Lung (tissue), 12 donors: ENCODE measurements around the gene PACRG. TPM values are rescaled to one million over a fixed set of nuclear protein-coding genes. Genes with fewer than 3 reads are reported as not detected.

ENCODE experiments used
- ATAC-seq: fragments of 200-7000 bp; cut with Tn5 transposase; one replicate; pipeline ENCODE4 v1.9.1; 2020; ENCODE audit warnings: moderate number of reproducible peaks; ENCODE audit not compliant: insufficient read depth, low FRiP score
- DNase-seq, 3 donors: peaks; one replicate each; pipeline ENCODE4 v3.0.0-alpha.2; 2013 to 2017
- H3K27ac ChIP-seq, 2 donors: one replicate each; pipeline ENCODE4 v1.5.1; 2013; ENCODE audit warnings: mild to moderate bottlenecking in 2 of 2, moderate library complexity in 2 of 2, control low read depth in 1 of 2, inconsistent platforms in 1 of 2, low read depth in 1 of 2, low read length in 1 of 2
- H3K27me3 ChIP-seq, 3 donors: one replicate each; pipeline ENCODE4 v1.5.1; 2013; ENCODE audit warnings: low read length in 2 of 3; ENCODE audit not compliant: control insufficient read depth in 3 of 3, insufficient read depth in 3 of 3
- H3K36me3 ChIP-seq, 4 donors: one replicate each; pipeline ENCODE4 v1.5.1; 2013; ENCODE audit warnings: low read length in 4 of 4, mild to moderate bottlenecking in 1 of 4, moderate library complexity in 1 of 4; ENCODE audit not compliant: control insufficient read depth in 4 of 4, insufficient read depth in 4 of 4
- H3K4me1 ChIP-seq, 5 donors: one replicate each; pipeline ENCODE4 v1.5.1; 2013; ENCODE audit warnings: low read length in 5 of 5, mild to moderate bottlenecking in 2 of 5, moderate library complexity in 1 of 5; ENCODE audit not compliant: control insufficient read depth in 5 of 5, insufficient read depth in 5 of 5
- H3K4me3 ChIP-seq: one replicate; pipeline ENCODE4 v1.5.1; 2013; ENCODE audit warnings: mild to moderate bottlenecking, control low read depth, moderate library complexity
- H3K9ac ChIP-seq, 2 donors: one replicate each; pipeline ENCODE4 v1.5.1; 2013; ENCODE audit warnings: low read length in 2 of 2, control low read depth in 1 of 2; ENCODE audit not compliant: insufficient read depth in 1 of 2
- H3K9me3 ChIP-seq, 4 donors: one replicate each; pipeline ENCODE4 v1.5.1; 2013; ENCODE audit warnings: low read length in 3 of 4, mild to moderate bottlenecking in 1 of 4, moderate library complexity in 1 of 4; ENCODE audit not compliant: control insufficient read depth in 4 of 4, insufficient read depth in 3 of 4
- CTCF ChIP-seq: IDR thresholded peaks from 2 replicates; pipeline ENCODE4 v1.5.1; 2012; ENCODE audit warnings: mild to moderate bottlenecking; ENCODE audit errors: control extremely low read depth, extremely low read depth
- WGBS, 2 donors: extraction: QIAGEN DNeasy Blood & Tissue Kit; methylation state at CpG; one replicate each; pipeline ENCODE4 v1.1.7; 2013; 5-methylcytosine and 5-hydroxymethylcytosine counted together
- polyA plus RNA-seq, 2 donors: library from polyadenylated mRNA; stranded (reverse); fragments of 200-250 nt; gene quantifications; one replicate each; pipeline ENCODE4 v1.2.1, GENCODE V29; 2013
- total RNA-seq, 2 donors: library from RNA; depleted of rRNA in 1 of 2; stranded (reverse); fragments of >200 nt in 1 of 2; gene quantifications; one replicate each; pipeline ENCODE4 v1.2.1, GENCODE V29; 2014 to 2021
- donor health status: control.
- donor health status: control.
- donor health status: Bipolar disorder and iron deficiency.
- donor health status: healthy.
- donor health status: DM: yes; HTN: yes; CAD: no.

PACRG gene
- total and polyA plus RNA-seq, 4 donors, result 3.8 to 26.6 (median 7.4) TPM

GRCh38 chr6:163176097-163176496, 448.3 kb downstream of the PACRG start:
- 71 to 80% methylated on average over 3 of the region's 3 CpGs for WGBS, 2 donors
- no peak overlapping the region for H3K27ac ChIP-seq
- no peaks in the 10 kb centered on the region for H3K27me3 ChIP-seq
- no peak for TF ChIP-seq CTCF
- no peak overlapping the region for H3K4me3 ChIP-seq
- no peak overlapping the region for H3K9ac ChIP-seq
- DNase-seq, result no peak
- no peaks in the 10 kb centered on the region for H3K9me3 ChIP-seq
- no peak for ATAC-seq
- H3K36me3 ChIP-seq, result no peaks in the 10 kb centered on the region
- H3K4me1 ChIP-seq, result no peaks in the 10 kb centered on the region

- Histone ChIP-seq H3K27ac (no peak overlapping the region), H3K4me1 (no peaks in the 10 kb centered on the region), H3K4me3 (no peak overlapping the region), H3K36me3 (no peaks in the 10 kb centered on the region), H3K9me3 (no peaks in the 10 kb centered on the region), H3K27me3 (no peaks in the 10 kb centered on the region), H3K9ac (no peak overlapping the region)
- WGBS, 2 donors, result 91 to 92% methylated on average over 4 of the region's 4 CpGs
- no peak for TF ChIP-seq CTCF
- DNase-seq (no peak), ATAC-seq (no peak)
Measured at GRCh38 chr6:163177007-163177406, 449.2 kb downstream of the PACRG start.

GRCh38 chr6:163177892-163178420, 450.2 kb downstream of the PACRG start:
- no peak overlapping the region for H3K9ac ChIP-seq
- DNase-seq, result no peak
- H3K4me1 ChIP-seq, result no peaks in the 10 kb centered on the region
- no peak for TF ChIP-seq CTCF
- ATAC-seq, result no peak
- no peaks in the 10 kb centered on the region for H3K9me3 ChIP-seq
- H3K36me3 ChIP-seq, result no peaks in the 10 kb centered on the region
- no peaks in the 10 kb centered on the region for H3K27me3 ChIP-seq
- WGBS, 2 donors, result 80 to 84% methylated on average over 11 of the region's 11 CpGs
- no peak overlapping the region for H3K27ac ChIP-seq
- H3K4me3 ChIP-seq, result no peak overlapping the region

GRCh38 chr6:163179061-163179460, 451.3 kb downstream of the PACRG start:
- H3K4me3 ChIP-seq, result no peak overlapping the region
- H3K27ac ChIP-seq, result no peak overlapping the region
- DNase-seq, result no peak
- ATAC-seq, result no peak
- no peaks in the 10 kb centered on the region for H3K27me3 ChIP-seq
- TF ChIP-seq CTCF, result no peak
- H3K4me1 ChIP-seq, result peaks cover 0 to 5% (median 0%) of the 10 kb centered on the region in 5 donors
- no peaks in the 10 kb centered on the region for H3K9me3 ChIP-seq
- no peak overlapping the region for H3K9ac ChIP-seq
- no peaks in the 10 kb centered on the region for H3K36me3 ChIP-seq
- 84% methylated on average over 9 of the region's 9 CpGs for WGBS, 2 donors
